ENCODE data around the gene RBL1. TPM values are rescaled to one million over a fixed set of nuclear protein-coding genes. Genes with fewer than 3 reads are reported as not detected.
A peak's percentile ranks its signal among the peaks of the same experiment; 100 is the strongest.
"Not testable (repeated sequence)": the region's sequence is repeated elsewhere in the genome, so short reads cannot be mapped to it uniquely, and the experiment has no call there.

Gene RBL1
- total RNA-seq, 2 donors from 2014 or later: 5.2 to 5.6 TPM

DNA sequence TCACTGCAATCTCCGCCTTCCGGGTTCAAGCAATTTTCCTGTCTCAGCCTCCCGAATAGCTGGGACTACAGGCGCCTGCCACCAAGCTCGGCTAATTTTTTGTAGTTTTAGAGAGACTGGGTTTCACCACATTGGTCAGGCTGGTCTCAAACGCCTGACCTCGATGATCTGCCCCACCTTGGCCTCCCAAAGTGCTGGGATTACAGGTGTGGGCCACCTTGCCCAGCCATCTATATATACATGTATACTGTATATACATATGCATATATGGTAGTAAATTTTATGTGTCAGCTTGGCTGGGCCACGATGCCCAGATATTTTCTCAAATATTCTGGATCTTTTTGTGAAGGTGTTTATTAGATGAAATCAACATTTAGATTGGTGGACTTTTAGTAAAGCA lies 18.8 kb downstream of the RBL1 start:
- intact Hi-C loops (cut with DNase I, micrococcal nuclease): no loop called here
- no peak for ATAC-seq
- DNase-seq: no peak

DNA sequence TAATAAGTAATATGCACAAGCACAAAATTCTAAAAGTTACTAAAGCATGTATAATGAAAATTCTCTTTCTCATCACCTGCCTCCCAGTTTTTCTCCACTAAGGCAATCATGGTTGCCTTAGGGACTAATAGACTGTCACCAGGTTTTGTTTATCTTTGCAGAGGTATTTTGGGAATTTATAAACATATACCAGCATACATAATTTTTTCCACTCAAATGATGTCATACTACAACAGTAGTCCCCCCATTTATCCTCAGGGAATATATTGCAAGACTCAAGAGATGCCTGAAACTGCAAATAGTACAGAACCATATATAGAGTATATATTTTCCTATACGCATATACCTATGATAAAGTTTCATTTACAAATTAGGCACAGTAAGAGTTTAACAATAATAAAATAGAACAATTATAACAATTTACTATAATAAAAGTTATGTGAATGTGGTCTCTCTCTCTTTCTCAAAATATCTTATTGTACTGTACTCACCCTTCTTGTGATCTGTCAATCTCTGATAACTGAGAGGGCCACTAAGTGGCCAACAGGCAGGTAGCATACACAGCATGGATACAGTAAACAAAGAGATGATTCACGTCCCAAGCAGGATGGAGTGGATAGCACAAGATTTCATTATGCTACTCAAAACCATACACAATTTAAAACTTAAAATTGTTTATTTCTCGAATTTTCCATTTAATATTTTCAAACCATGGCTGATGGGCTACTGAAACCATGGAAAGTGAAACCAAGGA lies 19.7 kb downstream of the RBL1 start:
- DNase-seq (no peak), ATAC-seq (no peak)
- intact Hi-C loops (cut with DNase I, micrococcal nuclease): no loop called here

- ATAC-seq (no peak), DNase-seq (no peak)
- intact Hi-C loops (cut with DNase I, micrococcal nuclease): no loop called here
Measured at GRCh38 chr20:37072293-37073196, 23.3 kb downstream of the RBL1 start.

GRCh38 chr20:37071481-37071911 lies 24.3 kb downstream of the RBL1 start:
- intact Hi-C loops (cut with DNase I, micrococcal nuclease): no loop called here

DNA sequence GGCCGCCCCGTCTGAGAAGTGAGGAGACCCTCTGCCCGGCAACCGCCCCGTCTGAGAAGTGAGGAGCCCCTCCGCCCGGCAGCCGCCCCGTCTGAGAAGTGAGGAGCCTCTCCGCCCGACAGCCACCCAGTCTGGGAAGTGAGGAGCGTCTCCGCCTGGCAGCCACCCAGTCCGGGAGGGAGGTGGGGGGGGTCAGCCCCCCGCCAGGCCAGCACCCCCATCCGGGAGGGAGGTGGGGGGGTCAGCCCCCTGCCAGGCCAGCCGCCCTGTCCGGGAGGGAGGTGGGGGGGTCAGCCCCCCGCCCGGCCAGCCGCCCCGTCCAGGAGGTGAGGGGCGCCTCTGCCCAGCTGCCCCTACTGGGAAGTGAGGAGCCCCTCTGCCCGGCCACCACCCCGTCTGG lies 26.2 kb downstream of the RBL1 start:
- intact Hi-C loops (cut with DNase I, micrococcal nuclease); ATAC-seq; DNase-seq: not testable (repeated sequence)

More at GRCh38 chr20:37071481-37071911, 24.3 kb downstream of the RBL1 start:
- ATAC-seq (no peak), DNase-seq (no peak)

DNA sequence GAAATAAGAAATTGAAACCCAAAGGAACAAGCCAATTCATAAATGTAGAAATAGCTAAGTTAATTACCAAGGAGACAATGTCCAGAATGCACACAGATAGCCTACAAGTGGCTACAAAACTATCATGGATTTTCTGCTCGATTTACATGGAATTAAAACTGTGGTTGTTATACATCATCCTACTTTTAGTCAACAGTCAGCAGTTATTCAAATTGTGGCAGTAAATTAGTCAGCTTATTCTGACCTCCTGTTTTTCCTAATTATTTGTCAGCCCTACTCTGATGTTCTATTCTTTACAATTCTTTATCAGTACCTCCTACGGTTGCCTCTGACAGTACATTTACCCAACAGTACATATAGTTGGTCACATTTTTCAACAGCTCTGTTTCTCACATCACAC lies 29.6 kb downstream of the RBL1 start:
- ATAC-seq: no peak
- intact Hi-C loops (cut with DNase I, micrococcal nuclease): no loop called here
- DNase-seq: no peak

- no peak for ATAC-seq
- intact Hi-C loops (cut with DNase I, micrococcal nuclease): no loop called here
- no peak for DNase-seq
Measured at GRCh38 chr20:37055276-37055675, 40.5 kb downstream of the RBL1 start.

- no peak for ATAC-seq
- DNase-seq: no peak
- intact Hi-C loops (cut with DNase I, micrococcal nuclease): no loop called here
Measured at GRCh38 chr20:37053230-37053950, 42.4 kb downstream of the RBL1 start.

DNA sequence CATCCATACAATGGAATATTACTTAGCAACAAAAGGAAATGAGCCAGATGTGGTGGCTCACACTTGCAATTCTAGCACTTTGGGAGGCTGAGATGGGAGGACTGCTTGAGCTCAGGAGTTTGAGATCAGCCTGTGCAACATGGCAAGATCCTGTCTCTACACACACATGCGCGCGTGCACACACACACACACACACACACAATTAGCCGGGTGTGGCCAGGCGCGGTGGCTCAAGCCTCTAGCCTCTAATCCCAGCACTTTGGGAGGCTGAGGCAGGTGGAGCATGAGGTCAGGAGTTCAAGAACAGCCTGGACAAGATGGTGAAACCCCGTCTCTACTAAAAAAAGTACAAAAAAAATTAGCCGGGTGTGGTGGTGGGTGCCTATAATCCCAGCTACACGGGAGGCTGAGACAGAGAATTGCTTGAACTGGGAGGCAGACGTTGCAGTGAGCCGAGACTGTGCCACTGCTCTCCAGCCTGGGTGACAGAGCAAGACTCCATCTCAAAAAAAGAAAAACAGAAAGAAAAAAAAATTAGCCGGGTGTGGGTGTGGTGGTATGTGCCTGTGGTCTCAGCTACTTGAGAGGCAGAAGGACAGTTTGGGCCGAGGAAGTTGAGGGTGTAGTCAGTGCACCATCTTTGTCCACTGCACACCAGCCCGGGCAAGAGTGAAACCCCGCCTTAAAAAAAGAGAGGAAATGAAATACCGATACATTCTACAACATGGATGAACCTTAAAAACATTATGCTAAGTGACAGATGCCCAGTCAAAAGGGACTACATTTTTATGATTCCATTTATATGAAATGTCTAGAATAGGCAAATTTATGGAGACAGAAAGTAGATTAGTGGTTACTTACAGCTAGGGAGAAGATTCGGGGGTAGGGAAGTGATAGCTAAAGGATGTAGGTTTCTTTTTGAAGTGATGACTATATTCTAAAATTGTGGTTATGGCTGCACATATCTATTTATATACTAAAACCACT lies 52.5 kb downstream of the RBL1 start:
- ATAC-seq (no peak), DNase-seq (peak in 1 of 2 donors; percentile 6)
- intact Hi-C loops (cut with DNase I, micrococcal nuclease): no loop called here

- ATAC-seq; intact Hi-C loops (cut with DNase I, micrococcal nuclease); DNase-seq: not testable (repeated sequence)
Measured at GRCh38 chr20:37039366-37039765, 56.4 kb downstream of the RBL1 start.

DNA sequence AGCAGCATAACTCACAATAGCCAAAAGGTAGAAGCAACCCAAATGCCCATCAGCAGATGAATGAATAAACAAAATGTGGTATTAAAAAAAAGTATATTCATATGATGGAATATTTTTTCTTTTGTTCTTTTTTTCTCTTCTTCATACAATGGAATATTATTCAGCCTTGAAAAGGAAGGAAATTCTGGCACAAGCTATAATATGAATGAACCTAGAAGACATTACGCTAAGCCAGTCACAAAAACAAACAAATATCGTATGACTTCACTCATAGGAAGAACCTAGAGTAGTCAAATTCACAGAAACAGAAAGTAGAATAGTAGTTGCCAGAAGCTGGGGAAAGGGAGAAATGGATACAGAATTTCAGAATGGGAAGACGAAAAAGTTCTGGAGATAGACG lies 63.7 kb downstream of the RBL1 start:
- DNase-seq (no peak), ATAC-seq (no peak)
- intact Hi-C loops (cut with DNase I, micrococcal nuclease): no loop called here

- ATAC-seq (no peak), DNase-seq (no peak)
- intact Hi-C loops (cut with DNase I, micrococcal nuclease): no loop called here
Measured at GRCh38 chr20:37020636-37021035, 75.2 kb downstream of the RBL1 start.

DNA sequence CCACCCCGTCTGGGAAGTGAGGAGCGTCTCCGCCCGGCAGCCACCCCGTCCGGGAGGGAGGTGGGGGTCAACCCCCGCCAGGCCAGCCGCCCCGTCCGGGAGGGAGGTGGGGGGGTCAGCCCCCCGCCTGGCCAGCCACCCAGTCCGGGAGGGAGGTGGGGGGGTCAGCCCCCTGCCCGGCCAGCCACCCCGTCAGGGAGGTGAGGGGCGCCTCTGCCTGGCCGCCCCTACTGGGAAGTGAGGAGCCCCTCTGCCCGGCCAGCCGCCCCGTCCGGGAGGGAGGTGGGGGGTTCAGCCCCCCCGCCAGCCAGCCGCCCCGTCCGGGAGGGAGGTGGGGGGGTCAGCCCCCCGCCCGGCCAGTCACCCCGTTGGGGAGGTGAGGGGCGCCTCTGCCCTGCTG lies 83.2 kb downstream of the RBL1 start:
- intact Hi-C loops (cut with DNase I, micrococcal nuclease); ATAC-seq; DNase-seq: not testable (repeated sequence)

DNA sequence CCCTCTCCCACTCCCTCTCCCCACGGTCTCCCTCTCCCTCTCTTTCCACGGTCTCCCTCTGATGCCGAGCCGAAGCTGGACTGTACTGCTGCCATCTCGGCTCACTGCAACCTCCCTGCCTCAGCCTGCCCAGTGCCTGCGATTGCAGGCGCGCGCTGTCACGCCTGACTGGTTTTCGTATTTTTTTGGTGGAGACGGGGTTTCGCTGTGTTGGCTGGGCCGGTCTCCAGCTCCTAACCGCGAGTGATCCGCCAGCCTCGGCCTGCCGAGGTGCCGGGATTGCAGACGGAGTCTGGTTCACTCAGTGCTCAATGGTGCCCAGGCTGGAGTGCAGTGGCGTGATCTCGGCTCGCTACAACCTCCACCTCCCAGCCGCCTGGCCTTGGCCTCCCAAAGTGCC lies 83.9 kb downstream of the RBL1 start:
- DNase-seq; ATAC-seq; intact Hi-C loops (cut with DNase I, micrococcal nuclease): not testable (repeated sequence)

- ATAC-seq (no peak), DNase-seq (no peak)
- intact Hi-C loops (cut with DNase I, micrococcal nuclease): no loop called here
Measured at GRCh38 chr20:37011147-37011546, 84.7 kb downstream of the RBL1 start.

GRCh38 chr20:37007898-37008649 lies 87.7 kb downstream of the RBL1 start:
- peak; percentile 62 for ATAC-seq
- no peak for DNase-seq
- intact Hi-C loops (cut with DNase I, micrococcal nuclease): no loop called here
